ENCODE data around the gene SRGAP1.

DNA sequence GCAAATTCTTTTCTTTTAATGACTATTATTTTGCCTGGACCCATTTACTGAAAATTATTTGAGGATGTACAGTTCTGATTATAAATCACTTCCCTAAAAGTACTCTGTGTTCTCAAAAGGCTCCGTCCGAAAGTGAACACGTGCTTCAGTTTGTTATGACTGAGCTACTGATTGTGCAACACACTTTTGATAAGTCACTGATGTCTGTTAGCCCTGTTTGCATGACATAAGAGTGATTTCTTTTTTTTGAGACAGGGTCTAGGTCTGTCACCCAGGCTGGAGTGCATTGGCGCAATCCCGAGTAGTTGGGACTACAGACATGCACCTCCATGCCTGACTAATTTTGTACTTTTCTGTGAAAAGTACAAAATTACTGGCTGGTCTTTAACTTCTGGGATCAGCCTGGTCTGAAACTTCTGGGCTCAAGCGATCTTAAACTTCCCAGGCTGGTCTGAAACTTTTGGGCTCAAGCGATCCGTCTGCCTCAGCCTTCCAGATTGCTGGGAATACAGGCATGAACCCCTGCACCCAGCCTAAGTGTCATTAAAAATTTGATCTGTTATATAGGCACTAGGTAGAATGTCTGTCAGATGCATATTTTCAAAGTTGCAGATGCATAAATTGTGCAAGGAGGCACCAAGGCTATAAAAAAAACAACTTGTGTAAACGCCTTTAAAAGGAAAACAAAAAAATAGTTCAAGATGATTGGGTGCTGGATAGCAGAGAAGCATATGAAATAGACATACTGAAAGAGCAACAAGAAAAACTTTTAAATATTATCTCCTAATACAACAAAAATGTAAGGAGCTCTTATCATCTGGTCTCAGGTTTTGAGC is 111.5 kb downstream of the SRGAP1 start:
- no peak for TF ChIP-seq RFX5 (IDR thresholded peaks at IDR 0.05; ENCODE audit: borderline replicate concordance, low read depth, low read length)
- TF ChIP-seq KDM1A (IDR thresholded peaks at IDR 0.05; ENCODE audit: borderline replicate concordance, low read length): no peak
- TF ChIP-seq, protein P1, sequence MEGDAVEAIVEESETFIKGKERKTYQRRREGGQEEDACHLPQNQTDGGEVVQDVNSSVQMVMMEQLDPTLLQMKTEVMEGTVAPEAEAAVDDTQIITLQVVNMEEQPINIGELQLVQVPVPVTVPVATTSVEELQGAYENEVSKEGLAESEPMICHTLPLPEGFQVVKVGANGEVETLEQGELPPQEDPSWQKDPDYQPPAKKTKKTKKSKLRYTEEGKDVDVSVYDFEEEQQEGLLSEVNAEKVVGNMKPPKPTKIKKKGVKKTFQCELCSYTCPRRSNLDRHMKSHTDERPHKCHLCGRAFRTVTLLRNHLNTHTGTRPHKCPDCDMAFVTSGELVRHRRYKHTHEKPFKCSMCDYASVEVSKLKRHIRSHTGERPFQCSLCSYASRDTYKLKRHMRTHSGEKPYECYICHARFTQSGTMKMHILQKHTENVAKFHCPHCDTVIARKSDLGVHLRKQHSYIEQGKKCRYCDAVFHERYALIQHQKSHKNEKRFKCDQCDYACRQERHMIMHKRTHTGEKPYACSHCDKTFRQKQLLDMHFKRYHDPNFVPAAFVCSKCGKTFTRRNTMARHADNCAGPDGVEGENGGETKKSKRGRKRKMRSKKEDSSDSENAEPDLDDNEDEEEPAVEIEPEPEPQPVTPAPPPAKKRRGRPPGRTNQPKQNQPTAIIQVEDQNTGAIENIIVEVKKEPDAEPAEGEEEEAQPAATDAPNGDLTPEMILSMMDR (IDR thresholded peaks at IDR 0.05; ENCODE audit: control extremely low read depth in 1 of 3, insufficient read depth in 1 of 3, low read depth in 1 of 3, low read length in 3 of 3): no peak
- TF ChIP-seq RAD21 (IDR thresholded peaks at IDR 0.05 in 1 of 2, conservative IDR thresholded peaks at IDR 0.05 in 1 of 2; ENCODE audit: low read depth in 2 of 2, low read length in 2 of 2): no peak
- TF ChIP-seq SRF (IDR thresholded peaks at IDR 0.05; ENCODE audit: low read depth, low read length): no peak
- TF ChIP-seq ZNF274 (IDR thresholded peaks at IDR 0.05; ENCODE audit: borderline replicate concordance, extremely low read depth, low read length): no peak
- TF ChIP-seq, protein P2, sequence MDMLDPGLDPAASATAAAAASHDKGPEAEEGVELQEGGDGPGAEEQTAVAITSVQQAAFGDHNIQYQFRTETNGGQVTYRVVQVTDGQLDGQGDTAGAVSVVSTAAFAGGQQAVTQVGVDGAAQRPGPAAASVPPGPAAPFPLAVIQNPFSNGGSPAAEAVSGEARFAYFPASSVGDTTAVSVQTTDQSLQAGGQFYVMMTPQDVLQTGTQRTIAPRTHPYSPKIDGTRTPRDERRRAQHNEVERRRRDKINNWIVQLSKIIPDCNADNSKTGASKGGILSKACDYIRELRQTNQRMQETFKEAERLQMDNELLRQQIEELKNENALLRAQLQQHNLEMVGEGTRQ (IDR thresholded peaks at IDR 0.05; ENCODE audit: low read length): no peak
- TF ChIP-seq, protein P3, sequence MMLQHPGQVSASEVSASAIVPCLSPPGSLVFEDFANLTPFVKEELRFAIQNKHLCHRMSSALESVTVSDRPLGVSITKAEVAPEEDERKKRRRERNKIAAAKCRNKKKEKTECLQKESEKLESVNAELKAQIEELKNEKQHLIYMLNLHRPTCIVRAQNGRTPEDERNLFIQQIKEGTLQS (IDR thresholded peaks at IDR 0.05; ENCODE audit: insufficient read depth, low read depth, low read length): no peak
- TF ChIP-seq, protein P4, sequence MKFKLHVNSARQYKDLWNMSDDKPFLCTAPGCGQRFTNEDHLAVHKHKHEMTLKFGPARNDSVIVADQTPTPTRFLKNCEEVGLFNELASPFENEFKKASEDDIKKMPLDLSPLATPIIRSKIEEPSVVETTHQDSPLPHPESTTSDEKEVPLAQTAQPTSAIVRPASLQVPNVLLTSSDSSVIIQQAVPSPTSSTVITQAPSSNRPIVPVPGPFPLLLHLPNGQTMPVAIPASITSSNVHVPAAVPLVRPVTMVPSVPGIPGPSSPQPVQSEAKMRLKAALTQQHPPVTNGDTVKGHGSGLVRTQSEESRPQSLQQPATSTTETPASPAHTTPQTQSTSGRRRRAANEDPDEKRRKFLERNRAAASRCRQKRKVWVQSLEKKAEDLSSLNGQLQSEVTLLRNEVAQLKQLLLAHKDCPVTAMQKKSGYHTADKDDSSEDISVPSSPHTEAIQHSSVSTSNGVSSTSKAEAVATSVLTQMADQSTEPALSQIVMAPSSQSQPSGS (IDR thresholded peaks at IDR 0.05; ENCODE audit: low read length): no peak
- TF ChIP-seq POLR2AphosphoS5 (IDR thresholded peaks at IDR 0.05; ENCODE audit: low read depth, low read length): no peak
